GM18520 (cell line): ENCODE data around the gene TFDP1.

ENCODE experiments used
- ATAC-seq: cut with Tn5 transposase; IDR thresholded peaks from one replicate; pipeline ENCODE4 v1.9.1; 2021; ENCODE audit not compliant: unreplicated experiment

Gene TFDP1

GRCh38 chr13:113596321-113597200 lies 12.0 kb downstream of the TFDP1 start:
- no peak for ATAC-seq

GRCh38 chr13:113597391-113598080 lies 13.0 kb downstream of the TFDP1 start:
- ATAC-seq: no peak

DNA sequence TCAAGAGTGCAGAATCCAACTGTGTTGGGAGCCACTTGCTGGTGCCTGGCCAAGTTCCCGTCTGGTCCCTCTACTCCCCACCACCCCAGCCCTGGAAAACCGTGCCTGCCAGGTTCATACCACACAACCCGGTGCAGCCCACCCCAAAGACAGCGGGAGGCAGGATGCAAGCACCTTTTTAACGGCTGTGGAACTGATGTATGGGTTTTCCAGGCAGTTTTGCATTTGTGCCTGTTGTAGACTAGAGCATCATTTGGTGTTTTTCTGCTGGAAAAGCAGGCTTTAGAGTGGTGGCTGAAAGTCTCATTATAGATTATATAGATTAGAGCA lies 13.5 kb downstream of the TFDP1 start:
- ATAC-seq: no peak

- ATAC-seq: no peak
These were observed 13.9 kb downstream of the TFDP1 start for GRCh38 chr13:113598481-113598880.

DNA sequence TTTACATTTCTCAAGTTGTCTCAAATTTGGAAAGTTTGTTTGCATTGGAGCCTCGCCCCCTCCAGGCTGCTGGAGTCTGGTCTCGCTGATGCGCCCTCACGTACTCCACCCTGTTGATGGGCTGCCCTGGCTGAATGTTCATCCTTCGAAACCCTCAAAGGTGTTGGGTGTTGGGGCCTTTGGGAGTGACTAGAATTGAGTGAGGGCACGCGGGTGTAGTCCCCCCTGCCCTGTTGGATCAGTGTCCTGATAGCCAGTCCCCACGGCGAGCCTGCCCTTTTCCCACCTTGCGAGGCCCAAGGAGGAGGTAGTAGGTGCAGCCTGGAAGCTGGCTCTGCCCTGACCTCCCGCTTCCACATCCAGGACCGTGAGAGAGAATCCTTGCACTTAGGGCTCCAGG lies 14.8 kb downstream of the TFDP1 start:
- no peak for ATAC-seq

DNA sequence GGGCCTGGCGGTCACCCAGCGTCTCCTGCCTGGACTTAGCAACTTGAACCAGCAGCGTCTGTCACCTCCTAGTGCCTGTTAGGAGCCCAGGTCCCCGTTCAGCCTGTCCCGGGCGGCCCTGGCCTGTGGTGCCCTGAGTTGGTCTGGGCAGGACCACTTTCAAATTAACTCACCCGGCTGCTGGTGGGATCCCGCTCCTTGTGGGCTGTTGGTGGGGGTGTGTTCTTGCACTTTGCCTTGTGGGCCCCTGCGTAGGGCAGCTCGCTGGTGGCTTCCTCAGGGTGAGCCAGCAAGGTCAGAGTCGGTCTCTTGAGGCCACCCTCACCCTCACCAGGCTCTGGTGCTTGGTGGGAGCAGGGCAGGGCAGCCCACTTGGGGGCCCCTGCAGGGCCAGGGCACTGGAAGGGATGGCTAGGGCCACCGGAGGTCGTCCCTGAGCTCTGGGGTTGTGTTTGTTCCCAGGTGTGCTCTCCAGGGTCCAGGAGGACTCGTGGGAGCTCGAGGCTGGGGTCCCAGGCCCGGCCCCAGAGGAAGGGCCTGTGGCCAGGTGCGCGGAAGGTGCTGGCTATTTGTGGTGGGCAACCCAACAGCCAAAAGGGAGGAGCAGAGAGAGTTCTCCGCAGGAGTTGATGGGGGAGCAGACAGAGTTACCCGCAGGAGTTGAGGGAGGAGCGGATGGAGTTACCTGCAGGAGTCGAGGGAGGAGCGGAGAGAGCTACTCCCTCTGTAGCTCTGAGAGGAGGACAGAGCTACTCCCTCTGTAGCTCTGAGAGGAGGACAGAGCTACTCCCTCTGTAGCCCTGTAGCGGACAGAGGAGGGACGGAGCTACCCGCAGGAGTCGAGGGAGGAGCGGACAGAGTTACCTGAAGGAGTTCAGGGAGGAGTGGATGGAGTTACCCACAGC lies 16.9 kb downstream of the TFDP1 start:
- ATAC-seq: no peak

GRCh38 chr13:113602291-113602988 lies 17.9 kb downstream of the TFDP1 start:
- ATAC-seq: no peak

- no peak for ATAC-seq
These were observed 18.7 kb downstream of the TFDP1 start for GRCh38 chr13:113603116-113603710.

- ATAC-seq: peak; percentile 48
These were observed 19.6 kb downstream of the TFDP1 start for GRCh38 chr13:113604186-113604585.

GRCh38 chr13:113605461-113605860 lies 20.9 kb downstream of the TFDP1 start:
- no peak for ATAC-seq

DNA sequence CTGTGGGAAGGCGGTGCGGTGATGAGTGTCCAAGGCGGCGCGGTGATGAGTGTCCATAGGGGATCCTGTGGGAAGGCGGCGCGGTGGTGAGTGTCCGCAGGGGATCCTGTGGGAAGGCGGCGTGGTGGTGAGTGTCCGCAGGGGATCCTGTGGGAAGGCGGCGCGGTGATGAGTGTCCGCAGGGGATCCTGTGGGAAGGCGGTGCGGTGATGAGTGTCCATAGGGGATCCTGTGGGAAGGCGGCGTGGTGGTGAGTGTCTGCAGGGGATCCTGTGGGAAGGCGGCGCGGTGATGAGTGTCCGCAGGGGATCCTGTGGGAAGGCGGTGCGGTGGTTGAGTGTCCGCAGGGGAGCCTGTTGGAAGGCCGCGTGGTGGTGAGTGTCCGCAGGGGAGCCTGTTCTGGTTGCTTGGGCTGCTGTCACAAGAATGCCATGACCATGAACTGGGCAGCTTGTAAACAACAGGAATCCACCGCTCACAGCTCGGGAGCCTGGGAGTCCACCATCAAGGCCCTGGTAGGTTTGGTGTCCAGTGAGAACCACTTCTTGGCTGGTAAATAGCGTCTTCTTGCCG lies 21.4 kb downstream of the TFDP1 start:
- no peak for ATAC-seq

DNA sequence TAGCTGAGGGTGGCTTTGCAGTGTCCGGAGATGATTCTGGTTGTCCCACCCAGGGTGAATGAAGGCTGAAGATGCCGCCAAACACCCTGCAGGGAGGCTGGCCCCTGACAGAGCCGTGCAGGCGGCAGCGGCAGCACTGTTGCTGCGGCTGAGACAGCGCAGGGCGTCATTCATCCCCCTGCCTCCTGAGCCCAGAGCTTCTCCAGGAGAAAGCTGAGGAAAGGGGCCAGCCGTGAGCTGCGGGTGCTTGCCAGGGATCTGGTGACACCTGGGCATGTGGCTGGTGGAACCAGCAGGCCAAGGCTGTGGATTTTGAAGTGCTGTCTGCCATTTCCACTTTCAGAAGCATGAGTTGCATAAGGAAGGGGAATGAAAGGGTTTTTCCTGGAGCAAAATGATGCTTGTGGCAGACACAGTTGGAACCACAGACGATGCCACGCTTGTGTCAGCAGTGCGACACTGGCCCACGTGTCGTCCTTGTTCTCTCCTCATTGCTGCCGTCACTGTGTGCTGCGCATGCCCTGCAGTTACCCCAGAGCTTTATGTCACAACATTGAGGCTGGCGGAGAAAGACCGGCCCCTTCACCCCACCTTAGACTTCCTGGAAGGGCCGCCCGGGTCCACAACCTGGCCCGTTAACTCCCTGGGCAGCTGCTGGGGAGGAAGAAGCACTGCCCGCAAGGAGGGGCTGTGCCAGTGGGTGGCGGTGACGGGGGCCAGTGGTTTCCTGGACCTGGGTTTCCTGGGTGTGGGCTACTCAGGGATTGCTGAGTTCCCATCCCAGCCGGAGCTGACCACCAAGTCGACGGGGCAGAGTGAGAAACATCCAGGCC lies 22.7 kb downstream of the TFDP1 start:
- ATAC-seq: no peak

- ATAC-seq: no peak
These were observed 23.5 kb downstream of the TFDP1 start for GRCh38 chr13:113607889-113608635.

DNA sequence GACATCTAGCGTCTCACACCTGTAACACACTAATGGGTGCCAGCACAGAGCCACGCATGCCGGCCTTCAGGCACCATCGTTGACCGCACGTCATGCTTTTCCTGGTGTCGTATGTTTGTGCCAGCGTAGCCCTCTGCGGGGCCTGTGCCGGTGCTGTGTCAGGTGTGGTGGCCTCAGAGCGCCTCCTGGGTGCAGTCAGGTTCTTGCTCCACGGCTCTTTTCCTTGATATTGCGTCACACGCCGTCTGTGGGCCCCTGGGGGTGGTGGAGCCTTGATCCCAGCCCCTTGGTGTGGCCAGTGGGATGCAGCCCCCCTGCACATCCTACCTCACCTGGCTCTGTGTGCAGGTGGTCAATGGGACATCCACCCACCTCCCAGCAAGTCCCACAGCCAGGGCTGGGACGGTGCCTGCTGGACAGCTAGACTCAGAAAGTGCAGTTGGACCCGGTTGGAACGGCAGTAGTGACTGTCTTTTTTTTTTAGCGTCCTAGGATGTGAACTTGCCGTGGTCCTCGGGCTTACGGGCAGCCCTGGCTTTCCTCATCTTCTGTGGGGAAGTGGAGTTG lies 24.5 kb downstream of the TFDP1 start:
- no peak for ATAC-seq

GRCh38 chr13:113609616-113610015 lies 25.1 kb downstream of the TFDP1 start:
- ATAC-seq: no peak

DNA sequence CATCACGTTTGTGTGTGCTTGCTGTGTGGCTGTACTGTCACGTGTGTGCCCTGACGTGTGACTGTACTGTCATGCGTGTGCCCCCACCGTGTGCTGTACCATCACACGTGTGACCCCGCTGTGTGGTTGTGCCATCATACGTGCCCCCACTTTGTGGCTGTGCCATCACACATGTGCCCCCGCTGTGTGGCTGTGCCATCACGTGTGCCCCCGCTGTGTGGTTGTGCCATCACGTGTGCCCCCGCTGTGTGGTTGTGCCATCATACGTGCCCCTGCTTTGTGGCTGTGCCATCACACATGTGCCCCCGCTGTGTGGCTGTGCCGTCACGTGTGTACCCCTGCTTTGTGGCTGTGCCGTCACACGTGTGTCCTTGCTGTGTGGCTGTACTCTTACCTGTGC lies 25.7 kb downstream of the TFDP1 start:
- ATAC-seq: no peak

DNA sequence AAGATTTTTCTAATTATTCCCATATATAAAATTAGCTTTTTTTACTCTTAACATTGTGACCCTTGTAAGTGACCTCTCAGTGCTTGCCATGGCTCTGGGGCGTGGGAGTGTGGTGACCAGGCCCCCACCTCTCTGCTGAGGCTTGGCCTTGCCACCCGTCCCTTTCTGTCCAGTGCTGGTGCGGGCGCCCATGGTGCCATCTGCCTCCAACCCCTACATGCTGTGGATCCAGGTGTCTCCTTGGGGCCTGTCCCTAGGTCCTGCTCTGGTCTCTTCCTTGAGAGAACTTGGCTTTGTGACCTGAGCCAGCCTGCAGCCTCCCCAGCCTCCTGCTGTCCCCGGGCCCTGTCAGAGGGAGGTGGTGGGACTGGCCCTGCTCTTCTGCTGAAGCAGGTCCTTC lies 27.4 kb downstream of the TFDP1 start:
- no peak for ATAC-seq

- ATAC-seq: no peak
These were observed 28.1 kb downstream of the TFDP1 start for GRCh38 chr13:113612607-113613006.
